ENCODE measurements around the gene EYA3. TPM values are rescaled to one million over a fixed set of nuclear protein-coding genes. Genes with fewer than 3 reads are reported as not detected.

EYA3 gene
- total RNA-seq, 1 experiment from 2014 or later, result 32.7 TPM

DNA sequence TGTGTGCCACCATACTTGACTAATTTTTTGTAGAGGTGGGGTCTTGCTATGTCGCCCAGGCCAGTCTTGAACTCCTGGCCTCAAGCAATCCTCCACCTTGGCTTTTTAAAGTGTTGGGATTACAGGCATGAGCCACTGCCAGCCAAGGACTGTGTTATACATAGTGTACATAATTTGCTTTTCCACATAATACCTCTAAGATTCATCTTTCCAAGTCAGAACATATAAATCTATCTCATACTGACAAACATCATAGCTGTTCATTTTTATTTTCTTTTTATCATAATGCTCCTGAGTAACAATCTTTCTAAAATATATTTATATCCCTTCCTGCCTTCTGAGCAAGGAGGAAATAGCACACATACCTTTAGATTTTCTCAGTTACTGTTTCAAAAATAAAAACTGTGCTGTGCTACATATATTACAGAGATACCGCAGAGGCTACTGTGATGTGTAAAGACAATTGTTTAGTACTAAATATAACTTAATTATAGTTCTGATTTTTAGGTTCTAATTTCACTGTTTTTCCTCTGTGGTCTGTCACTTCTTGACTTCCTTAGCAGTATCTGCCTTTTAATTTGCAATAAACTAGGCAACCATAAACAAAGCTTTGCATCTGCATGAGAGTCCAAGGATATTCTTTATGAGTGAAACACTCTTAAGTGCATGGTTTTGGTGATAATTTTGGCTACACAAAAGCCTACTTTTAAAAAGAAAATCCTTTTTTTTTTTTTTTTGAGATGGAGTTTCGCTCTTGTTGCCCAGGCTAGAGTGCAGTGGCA lies 59.3 kb downstream of the EYA3 start:
- Histone ChIP-seq H3K27ac (ENCODE audit: insufficient read length, low read depth, low read length) (no peak overlapping the region), H3K56ac (ENCODE audit: insufficient read length, low read depth, low read length) (no peak overlapping the region), H2AFZ (ENCODE audit: low read length) (no peak overlapping the region), H3T11ph (ENCODE audit: low read length) (no peak overlapping the region), H3K4ac (ENCODE audit: low read depth, low read length) (no peak overlapping the region), H3K9me3 (ENCODE audit: control insufficient read depth, low read depth, low read length) (no peaks in the 10 kb centered on the region), H3K9ac (ENCODE audit: extremely low read depth, insufficient read length, low read length) (no peak overlapping the region), H3K4me1 (ENCODE audit: insufficient read depth, low read length) (no peaks in the 10 kb centered on the region), H4K91ac (ENCODE audit: insufficient read length, low read depth, low read length) (no peak overlapping the region), H4K8ac (replicated peaks; ENCODE audit: insufficient read length, low read depth, low read length) (no peak overlapping the region), H2BK12ac (ENCODE audit: insufficient read length, low read depth, low read length) (no peak overlapping the region), H3K23ac (ENCODE audit: insufficient read length, low read depth, low read length) (no peak overlapping the region), H2BK5ac (ENCODE audit: insufficient read length, low read length) (no peak overlapping the region), H3K79me2 (ENCODE audit: insufficient read depth, low read length) (no peaks in the 10 kb centered on the region), H4K20me1 (ENCODE audit: control insufficient read depth, insufficient read depth, insufficient read length) (no peaks in the 10 kb centered on the region), H3K23me2 (ENCODE audit: insufficient read length, low read depth, low read length, poor library complexity, severe bottlenecking) (no peaks in the 10 kb centered on the region), H3K4me2 (ENCODE audit: insufficient read depth, insufficient read length, low read length) (no peak overlapping the region), H2AK5ac (ENCODE audit: insufficient read length, low read length) (no peak overlapping the region), H3K14ac (ENCODE audit: insufficient read depth, low read length) (no peak overlapping the region), H2BK120ac (ENCODE audit: low read depth, low read length, poor library complexity, severe bottlenecking) (no peak overlapping the region), H3K27me3 (ENCODE audit: insufficient read depth, low read length) (no peaks in the 10 kb centered on the region), H3K18ac (ENCODE audit: insufficient read length, low read depth, low read length) (no peak overlapping the region), H2BK20ac (ENCODE audit: low read depth, low read length, poor library complexity, severe bottlenecking) (no peak overlapping the region), H3K79me1 (ENCODE audit: insufficient read depth, low read depth, low read length, poor library complexity, severe bottlenecking) (no peaks in the 10 kb centered on the region), H2BK15ac (ENCODE audit: low read depth, low read length) (no peak overlapping the region), H4K5ac (ENCODE audit: insufficient read length, low read depth, low read length) (no peak overlapping the region)
- Mint-ChIP-seq H3K36me3 (ENCODE audit: insufficient read depth in 1 of 3, low read depth in 3 of 3) (no peaks in the 10 kb centered on the region; a peak in 1 of 7 replicates), H3K27me3 (ENCODE audit: low read depth) (no peaks in the 10 kb centered on the region), H3K4me1 (no peaks in the 10 kb centered on the region), H3K4me3 (no peak overlapping the region), H3K9me3 (no peaks in the 10 kb centered on the region), H3K27ac (no peak overlapping the region)
- WGBS (ENCODE audit: extremely low coverage, insufficient read length, low lambda C conversion rate), result no CpG with 5 or more reads among the region's 3 CpGs
- TF ChIP-seq, protein P1, sequence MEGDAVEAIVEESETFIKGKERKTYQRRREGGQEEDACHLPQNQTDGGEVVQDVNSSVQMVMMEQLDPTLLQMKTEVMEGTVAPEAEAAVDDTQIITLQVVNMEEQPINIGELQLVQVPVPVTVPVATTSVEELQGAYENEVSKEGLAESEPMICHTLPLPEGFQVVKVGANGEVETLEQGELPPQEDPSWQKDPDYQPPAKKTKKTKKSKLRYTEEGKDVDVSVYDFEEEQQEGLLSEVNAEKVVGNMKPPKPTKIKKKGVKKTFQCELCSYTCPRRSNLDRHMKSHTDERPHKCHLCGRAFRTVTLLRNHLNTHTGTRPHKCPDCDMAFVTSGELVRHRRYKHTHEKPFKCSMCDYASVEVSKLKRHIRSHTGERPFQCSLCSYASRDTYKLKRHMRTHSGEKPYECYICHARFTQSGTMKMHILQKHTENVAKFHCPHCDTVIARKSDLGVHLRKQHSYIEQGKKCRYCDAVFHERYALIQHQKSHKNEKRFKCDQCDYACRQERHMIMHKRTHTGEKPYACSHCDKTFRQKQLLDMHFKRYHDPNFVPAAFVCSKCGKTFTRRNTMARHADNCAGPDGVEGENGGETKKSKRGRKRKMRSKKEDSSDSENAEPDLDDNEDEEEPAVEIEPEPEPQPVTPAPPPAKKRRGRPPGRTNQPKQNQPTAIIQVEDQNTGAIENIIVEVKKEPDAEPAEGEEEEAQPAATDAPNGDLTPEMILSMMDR (conservative IDR thresholded peaks at IDR 0.05), result no peak
- DNase-seq, result no peak

Data from H9 (cell line).